ENCODE data around the gene MDGA2.

Gene MDGA2

GRCh38 chr14:46840944-46841720, 834.3 kb downstream of the MDGA2 start:
- DNase-seq = peak; percentile 33

DNA sequence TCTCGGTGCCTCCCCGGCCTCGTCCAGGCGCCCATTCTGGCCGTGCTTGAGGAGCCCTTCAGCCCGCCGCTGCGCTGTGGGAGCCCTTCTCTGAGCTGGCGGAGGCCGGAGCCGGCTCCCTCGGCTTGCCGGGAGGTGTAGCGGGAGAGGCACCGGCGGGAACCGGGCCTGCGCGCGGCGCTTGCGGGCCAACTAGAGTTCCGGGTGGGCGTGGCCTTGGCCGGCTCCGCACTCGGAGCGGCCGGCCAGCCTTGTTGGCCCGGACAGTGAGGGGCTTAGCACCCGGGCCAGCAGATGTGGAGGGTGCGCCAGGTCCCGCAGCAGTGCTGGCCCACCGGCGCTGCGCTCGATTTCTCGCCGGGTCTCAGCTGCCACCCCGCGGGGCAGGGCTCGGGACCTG, 855.1 kb downstream of the MDGA2 start:
- DNase-seq = no peak

DNA sequence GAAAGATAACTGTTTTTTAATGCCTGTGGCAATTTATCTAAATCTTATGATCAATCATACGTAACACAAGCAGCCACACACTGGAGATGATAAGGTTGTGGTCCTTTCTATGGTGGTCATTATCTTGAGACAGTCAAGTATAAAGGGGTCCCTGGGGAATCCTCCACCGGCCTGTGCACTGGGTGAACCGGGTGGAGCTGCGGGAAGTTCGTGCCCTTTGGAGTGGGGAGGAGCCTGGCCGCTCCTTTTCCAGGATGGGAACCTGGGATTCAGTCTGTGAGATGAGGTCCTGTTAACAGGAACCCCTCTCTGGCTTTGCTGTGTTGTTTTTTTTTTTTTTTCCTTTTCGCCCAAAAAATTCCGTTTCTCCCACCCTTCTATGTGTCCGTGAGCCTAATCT, 856.3 kb downstream of the MDGA2 start:
- no peak for DNase-seq

DNA sequence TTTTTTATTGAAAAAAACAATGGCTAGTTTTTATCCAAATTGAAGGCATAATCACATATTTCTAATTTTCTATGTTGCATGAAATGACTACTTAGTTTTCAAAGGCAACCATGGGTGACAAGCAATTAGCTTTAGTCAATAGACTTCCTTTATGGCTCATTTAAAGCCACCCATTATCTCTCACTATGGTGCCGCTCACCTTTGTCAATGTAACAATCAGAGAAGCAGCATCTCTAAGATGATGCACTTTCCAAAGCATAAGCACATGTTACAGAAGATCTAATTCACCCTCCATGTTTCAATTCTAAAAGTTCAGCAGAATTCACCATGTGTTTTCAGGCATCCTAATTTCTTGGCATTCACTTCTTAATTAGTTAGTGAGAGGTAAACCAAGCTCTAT, 857.3 kb downstream of the MDGA2 start:
- peak; percentile 12 for DNase-seq

DNA sequence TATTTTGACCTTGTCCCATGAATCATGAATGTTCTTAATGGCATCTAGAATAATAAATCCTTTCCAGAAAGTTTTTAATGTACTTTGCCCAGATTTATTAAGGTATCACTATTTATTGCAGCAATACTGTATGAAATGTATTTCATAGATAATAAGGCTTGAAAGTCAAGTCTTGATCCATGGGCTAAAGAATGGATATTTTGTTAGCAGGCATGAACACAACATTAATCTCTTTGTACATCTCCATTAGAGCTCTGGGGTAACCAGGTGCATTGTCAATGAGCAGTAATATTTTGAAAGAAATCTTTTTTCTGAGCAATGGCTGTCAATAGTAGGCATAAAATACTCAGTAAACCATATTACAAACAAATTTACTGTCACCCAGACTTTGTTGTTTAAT, 882.3 kb downstream of the MDGA2 start:
- DNase-seq = no peak
